Measurements from ENCODE around the gene KLHL2.
A peak's percentile ranks its signal among the peaks of the same experiment; 100 is the strongest.

The KLHL2 gene

DNA sequence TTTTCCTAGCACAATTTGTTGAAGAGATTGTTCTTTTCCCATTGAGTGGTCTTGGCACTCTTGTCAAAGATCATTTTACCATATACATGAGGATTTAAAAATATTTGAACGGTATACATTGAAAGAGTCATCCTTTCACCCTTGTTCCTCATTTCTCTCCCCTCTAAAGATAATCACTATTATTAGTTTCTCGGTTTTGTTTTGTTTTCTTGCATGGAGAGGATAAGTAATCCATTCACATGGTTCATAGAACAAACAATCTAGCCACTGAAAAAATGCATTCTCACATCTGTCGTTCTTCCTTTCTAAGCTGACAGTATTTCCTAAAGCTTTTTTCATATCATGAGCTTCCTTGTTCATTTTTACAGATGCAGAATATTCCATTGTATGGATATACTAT is 80.9 kb downstream of the KLHL2 start:
- no peak for DNase-seq

- no peak for DNase-seq
These were observed 81.5 kb downstream of the KLHL2 start for GRCh38 chr4:165288639-165289422.

GRCh38 chr4:165289423-165289785 is 82.0 kb downstream of the KLHL2 start:
- DNase-seq: no peak

DNA sequence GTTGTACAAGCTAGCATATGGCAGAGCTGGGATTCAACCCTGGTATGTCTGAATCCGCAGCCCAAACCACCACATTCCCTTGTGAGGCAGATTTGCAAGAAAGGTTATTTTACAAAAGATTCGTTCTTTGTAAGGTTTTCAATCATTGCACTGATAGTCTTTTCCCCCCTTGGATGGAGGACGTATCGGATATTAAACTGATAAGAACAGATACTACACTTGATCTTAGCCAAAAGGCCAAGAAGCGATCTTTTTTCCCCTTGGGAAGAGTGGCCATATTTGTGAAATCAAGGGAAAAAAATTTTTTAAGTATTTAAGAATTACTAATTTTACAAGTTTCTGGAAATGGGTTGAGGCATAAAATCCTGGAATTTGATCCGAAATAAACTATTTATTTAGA is 85.7 kb downstream of the KLHL2 start:
- no peak for DNase-seq

DNA sequence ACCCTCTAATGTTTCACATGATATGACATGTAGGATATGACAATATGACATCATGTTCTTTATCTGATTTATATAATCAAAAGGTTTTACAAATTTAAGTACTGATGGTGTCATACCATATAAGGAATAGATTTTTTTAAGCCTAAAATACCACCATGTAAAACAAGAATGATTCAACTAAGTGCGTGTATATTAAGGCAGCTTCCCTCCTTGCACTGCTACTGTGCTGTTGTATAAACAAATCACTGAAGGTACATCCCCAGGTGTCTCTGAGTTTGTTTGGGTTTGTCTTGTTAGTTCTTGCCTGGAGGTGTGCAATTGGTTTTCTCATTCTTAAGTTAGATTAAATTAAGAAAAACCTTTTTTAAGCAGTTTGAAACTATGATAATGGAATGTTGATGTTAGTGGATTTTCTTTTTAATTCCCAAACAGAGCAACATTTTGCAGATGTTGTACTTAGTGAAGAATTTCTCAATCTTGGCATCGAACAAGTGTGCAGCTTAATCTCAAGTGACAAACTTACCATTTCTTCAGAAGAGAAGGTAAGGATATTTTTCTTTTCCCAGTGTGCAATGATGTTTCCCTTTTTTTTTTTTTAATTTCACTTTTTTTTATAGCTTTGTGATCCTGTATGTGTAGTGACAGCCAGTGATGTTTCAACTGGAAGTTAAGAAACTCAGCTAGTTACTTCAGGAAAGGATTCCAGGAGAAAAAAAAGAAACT is 86.7 kb downstream of the KLHL2 start:
- DNase-seq: no peak

DNA sequence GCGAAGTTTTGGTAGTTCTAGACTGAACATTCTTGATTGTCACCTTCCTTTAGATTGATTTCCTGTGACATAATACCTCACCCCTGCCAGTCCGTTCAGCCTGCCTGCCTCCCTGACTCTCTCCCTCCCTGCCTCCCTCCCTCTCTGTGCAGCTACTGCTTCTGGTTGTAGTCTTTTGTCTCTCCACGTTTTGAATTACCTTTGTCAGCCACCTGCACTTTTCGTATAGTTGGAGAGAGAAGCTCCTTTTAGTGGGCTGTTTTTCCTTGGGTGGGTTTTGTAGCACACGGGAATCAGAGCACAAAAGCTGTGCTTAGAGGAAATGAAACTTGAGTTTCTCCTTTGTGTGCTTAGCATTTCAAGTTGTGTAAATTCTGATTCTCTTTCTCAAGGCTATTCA is 87.5 kb downstream of the KLHL2 start:
- no peak for DNase-seq

- DNase-seq: no peak
These were observed 90.3 kb downstream of the KLHL2 start for GRCh38 chr4:165297626-165298025.

GRCh38 chr4:165299399-165300060 is 92.2 kb downstream of the KLHL2 start:
- DNase-seq: no peak

- no peak for DNase-seq
These were observed 94.5 kb downstream of the KLHL2 start for GRCh38 chr4:165301833-165302232.

- DNase-seq: no peak
These were observed 95.3 kb downstream of the KLHL2 start for GRCh38 chr4:165302658-165303057.

DNA sequence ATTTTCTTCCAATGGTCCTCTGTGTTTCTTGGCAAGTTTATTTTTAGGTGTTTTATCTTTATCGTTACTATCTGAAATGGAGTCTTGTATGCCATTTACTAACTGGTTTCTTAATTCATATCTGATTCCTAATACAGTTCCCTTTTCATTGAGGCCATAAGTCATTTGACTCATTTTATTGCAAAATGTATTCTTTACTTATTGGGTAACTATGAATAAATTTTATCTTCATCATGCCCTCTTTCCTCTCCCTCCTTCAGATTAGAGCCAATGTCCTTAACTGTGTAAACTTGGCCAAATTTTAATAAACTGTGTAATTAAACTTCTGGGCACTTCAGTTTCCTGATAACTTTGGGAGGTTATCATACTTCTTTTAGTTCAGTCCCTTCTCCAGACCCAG is 100.8 kb downstream of the KLHL2 start:
- DNase-seq: no peak

DNA sequence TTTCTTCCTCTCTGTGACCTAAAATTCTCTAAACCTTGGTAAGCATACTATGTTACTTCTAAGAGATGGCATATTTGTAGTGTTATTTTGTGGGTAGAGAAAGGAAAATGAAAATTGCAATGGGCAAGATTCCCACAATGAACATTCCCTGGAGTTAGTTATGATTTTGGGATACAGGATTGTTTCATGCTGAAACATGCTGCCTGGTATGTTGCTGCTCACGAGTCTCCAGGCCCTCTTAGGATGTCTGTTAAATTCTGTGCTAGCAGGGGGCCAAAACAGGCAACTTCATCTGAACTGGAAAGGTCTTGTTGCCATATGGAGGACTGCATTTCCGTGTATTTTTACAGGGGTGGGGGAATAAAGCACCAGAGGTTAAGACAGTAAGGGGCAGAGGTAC is 101.2 kb downstream of the KLHL2 start:
- DNase-seq: no peak

DNA sequence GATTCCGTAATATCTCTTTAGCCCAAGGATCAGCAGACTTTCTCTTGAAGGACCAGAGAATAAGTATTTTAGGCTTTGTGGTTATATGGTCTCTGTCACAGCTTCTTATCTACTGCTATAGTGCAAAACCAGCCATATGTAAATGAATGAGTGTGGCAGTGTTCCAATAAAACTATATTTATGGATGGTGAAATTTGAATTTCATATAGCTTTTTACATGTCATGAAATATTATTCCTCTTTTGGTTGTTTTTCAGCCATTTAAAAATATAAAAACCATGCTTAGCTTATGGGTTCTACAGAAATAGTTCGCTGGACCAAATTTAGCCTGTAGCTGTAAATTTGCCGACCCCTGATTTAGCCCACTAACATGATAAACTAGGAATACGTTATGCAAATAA is 102.1 kb downstream of the KLHL2 start:
- no peak for DNase-seq

GRCh38 chr4:165312506-165312905 is 105.1 kb downstream of the KLHL2 start:
- DNase-seq: no peak

DNA sequence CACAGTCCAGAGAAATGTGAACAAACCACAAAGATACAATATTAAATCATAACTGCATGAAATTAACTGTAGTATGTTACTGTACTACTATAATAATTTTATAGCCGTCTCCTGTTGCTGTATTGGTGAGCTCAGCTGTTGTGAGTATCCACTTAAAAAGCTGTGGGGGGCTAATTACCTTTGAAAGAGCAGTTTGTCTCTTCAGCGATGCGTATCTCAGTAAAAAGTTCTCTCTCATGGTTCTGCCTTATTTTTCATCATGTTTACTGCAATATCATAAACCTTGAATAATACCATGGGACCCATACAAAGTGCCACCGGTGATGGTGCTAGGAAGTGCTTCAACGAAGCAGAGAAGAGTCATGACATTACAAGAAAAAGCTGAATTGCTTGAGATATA is 111.7 kb downstream of the KLHL2 start:
- no peak for DNase-seq

DNA sequence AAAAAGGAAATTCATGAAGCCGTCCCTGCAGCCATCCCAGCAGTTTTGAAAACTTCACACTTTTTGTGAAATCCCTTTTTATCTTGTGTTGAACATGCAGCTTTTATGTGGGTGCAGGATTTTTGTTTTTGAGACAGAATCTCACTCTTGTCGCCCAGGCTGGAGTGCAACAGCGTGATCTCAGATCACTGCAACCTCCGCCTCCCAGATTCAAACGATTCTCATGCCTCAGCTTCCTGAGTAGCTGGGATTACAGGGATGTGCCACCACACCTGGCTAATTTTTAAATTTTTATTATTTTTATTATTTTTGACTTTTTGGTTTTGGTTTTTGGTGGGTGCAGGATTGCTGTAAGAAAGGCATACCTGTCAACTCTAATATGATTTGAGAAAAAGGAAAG is 112.1 kb downstream of the KLHL2 start:
- DNase-seq: no peak

DNA sequence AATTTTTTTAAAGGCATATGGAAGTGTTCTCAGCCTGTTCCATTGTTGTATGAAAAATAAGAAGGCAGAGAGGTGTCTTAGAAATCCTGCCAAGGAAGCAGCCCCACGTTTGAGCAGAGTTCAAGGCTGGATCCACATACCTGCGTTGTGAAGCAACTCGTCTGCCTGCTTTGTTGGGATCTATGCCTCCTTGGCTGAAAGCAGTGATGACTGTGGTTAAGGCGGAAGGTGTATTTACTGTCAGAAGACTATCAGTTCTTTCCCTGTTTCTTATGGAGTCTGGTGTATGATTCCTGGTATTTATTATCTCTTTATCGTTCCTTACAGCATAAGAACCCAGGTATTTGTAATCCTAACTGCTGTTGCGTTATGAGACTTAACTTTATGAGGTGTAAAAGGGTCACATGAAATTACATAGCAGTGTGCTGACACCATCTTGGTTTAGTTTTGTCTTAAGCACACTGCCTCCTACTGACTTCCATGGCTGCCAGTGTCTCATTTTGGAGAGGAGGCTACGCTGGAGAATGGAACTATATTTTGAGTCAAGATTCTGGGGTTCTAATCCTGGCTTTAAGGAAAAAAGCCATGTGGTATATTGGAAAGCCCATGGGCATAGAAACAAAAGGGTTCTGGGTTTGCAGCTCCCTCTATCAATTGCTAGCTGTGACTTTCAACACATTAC is 117.0 kb downstream of the KLHL2 start:
- DNase-seq: no peak

GRCh38 chr4:165324918-165325304 is 117.5 kb downstream of the KLHL2 start:
- DNase-seq: no peak

- no peak for DNase-seq
These were observed 118.6 kb downstream of the KLHL2 start for GRCh38 chr4:165325732-165326512.

DNA sequence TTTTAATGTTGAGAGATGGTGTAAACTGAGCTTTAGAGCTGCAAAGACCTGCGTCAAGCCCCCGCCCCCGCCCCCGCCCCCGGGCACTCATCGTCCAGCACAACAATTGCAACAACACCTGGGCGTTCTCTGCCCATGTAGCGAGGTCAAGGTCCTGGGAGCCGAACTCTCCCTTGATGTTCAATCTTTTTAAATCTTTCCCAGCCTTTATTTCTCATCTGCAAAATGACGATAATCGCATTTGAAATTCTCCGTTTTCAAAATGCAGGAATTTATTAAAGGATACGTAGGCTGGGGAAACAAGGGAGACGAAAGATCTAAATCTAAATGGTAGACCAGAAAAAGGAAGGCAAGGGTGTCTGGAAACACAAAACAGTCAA is 119.5 kb downstream of the KLHL2 start:
- DNase-seq: peak in 10 of 56 donors; percentile 7 to 40 (median 19)
